Natural killer cell (primary cell): Measurements from ENCODE around the gene RIPOR2. TPM values are rescaled to one million over a fixed set of nuclear protein-coding genes. Genes with fewer than 3 reads are reported as not detected.

Experiments used
- ATAC-seq, 3 donors: fragments of 150-1000 bp in 2 of 3; fragments of 200-7000 bp in 1 of 3; cut with Tn5 transposase; 1 replicate in 1 of 3; 2 replicates in 2 of 3; pipeline ENCODE4 v1.10.0; 2021; ENCODE audit warnings: mild to moderate bottlenecking in 2 of 3, moderate library complexity in 2 of 3
- DNase-seq, 2 donors: peaks; one replicate each; pipeline versions ENCODE4 v3.0.0 to v3.0.0-alpha.2; 2013 to 2021; ENCODE audit warnings: mixed read lengths in 1 of 2
- H3K27ac ChIP-seq: one replicate; pipeline ENCODE4 v1.5.1; 2013; ENCODE audit warnings: mild to moderate bottlenecking, low read length
- H3K27me3 ChIP-seq: one replicate; pipeline ENCODE4 v1.6.1; 2013; ENCODE audit warnings: low read length; ENCODE audit not compliant: control insufficient read depth, insufficient read depth
- H3K36me3 ChIP-seq: one replicate; pipeline ENCODE4 v1.6.1; 2013; ENCODE audit warnings: low read length; ENCODE audit not compliant: control insufficient read depth, insufficient read depth
- H3K4me1 ChIP-seq: one replicate; pipeline ENCODE4 v1.6.1; 2013; ENCODE audit warnings: low read length; ENCODE audit not compliant: control insufficient read depth, insufficient read depth
- H3K4me3 ChIP-seq: one replicate; pipeline ENCODE4 v1.5.1; 2013; ENCODE audit warnings: low read length
- H3K9me3 ChIP-seq: one replicate; pipeline ENCODE4 v1.6.1; 2013; ENCODE audit warnings: low read length; ENCODE audit not compliant: control insufficient read depth, insufficient read depth
- H3K27ac Mint-ChIP-seq, 2 donors: one replicate each; pipeline ENCODE4 v1.8.0; 2022; ENCODE audit warnings: mild to moderate bottlenecking in 2 of 2, mixed read lengths in 2 of 2, moderate library complexity in 1 of 2
- H3K27me3 Mint-ChIP-seq, 2 donors: one replicate each; pipeline ENCODE4 v1.8.0; 2022; ENCODE audit warnings: low read depth in 2 of 2, mixed read lengths in 2 of 2
- H3K36me3 Mint-ChIP-seq: one replicate; pipeline ENCODE4 v1.8.0; 2022; ENCODE audit warnings: mixed read lengths
- H3K4me1 Mint-ChIP-seq, 2 donors: one replicate each; pipeline ENCODE4 v1.8.0; 2022; ENCODE audit warnings: mixed read lengths in 2 of 2
- H3K4me3 Mint-ChIP-seq: one replicate; pipeline ENCODE4 v1.8.0; 2022; ENCODE audit warnings: mild to moderate bottlenecking, moderate library complexity, mixed read lengths
- H3K9me3 Mint-ChIP-seq, 2 donors: one replicate each; pipeline ENCODE4 v1.8.0; 2022; ENCODE audit warnings: mixed read lengths in 2 of 2
- WGBS: methylation state at CpG from one replicate; pipeline ENCODE4 v1.1.7; 2013; ENCODE audit warnings: missing lambda C conversion rate; ENCODE audit not compliant: insufficient coverage; 5-methylcytosine and 5-hydroxymethylcytosine counted together
- intact Hi-C: fragments of 100-400 bp; cut with micrococcal nuclease; formaldehyde crosslinking; loops from one replicate; pipeline ENCODE4 v1.14.2; 2022
- total RNA-seq, 4 donors: library from RNA; stranded (reverse); fragments of 120-200 nt in 1 of 4; gene quantifications; one replicate each; pipeline versions ENCODE4 v1.2.3 to v1.2.4, GENCODE V29; 2013 to 2022
- TF ChIP-seq, protein P1 (sequence below): fragments of 200-600 bp; IDR thresholded peaks from one replicate; pipeline ENCODE4 v1.8.0; 2022; ENCODE audit warnings: antibody characterized with exemption

The RIPOR2 gene
- total RNA-seq, 3 donors from 2014 or later (not counting 1 experiment from before 2014, with no cell fraction given) = 234 to 312 (median 299) TPM

DNA sequence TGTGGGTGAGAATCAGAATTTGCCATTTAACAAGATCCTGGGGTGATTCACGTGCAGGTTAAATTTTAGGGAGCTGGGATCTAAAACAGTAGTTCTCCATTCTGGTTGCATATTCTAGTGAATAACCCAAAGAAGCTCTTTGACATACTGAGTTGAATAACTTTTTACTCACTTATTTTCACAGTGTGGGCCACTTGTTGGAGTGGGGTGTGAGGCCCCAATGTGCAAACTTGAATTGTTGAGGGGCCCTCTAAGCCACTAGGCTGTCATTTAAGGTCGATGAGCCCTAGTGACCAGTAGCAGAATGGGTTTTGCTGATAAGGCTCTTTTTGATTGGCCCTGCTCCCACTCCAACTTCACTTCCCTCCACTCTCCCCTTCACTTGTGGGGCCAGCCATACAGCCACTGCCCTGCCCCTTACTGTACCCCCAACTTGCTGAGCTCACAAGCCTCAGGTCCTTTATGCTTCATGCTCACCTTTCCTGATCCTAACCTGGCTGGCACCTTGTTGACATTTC, 33.6 kb upstream of the RIPOR2 start:
- peak overlapping the region; percentile 90 to 93 for H3K27ac Mint-ChIP-seq
- peaks cover 74 to 92% of the 10 kb centered on the region in 2 donors for H3K4me1 Mint-ChIP-seq
- ATAC-seq (peak; percentile 43 to 61 (median 58)), DNase-seq (no peak)
- no peaks in the 10 kb centered on the region for H3K27me3 ChIP-seq
- 37% methylated on average over 2 of the region's 2 CpGs for WGBS
- H3K36me3 ChIP-seq = peaks cover 3% of the 10 kb centered on the region
- H3K9me3 ChIP-seq = no peaks in the 10 kb centered on the region
- H3K27ac ChIP-seq = peak overlapping the region; percentile 67
- H3K4me3 Mint-ChIP-seq = peak overlapping the region; percentile 61
- peaks cover 50% of the 10 kb centered on the region for H3K4me1 ChIP-seq
- intact Hi-C loops = loop anchor here (1.0 to 2.0 kb wide), 2 partner anchors 19 to 33 kb away; no protein-coding TSS in a partner anchor
- H3K4me3 ChIP-seq = no peak overlapping the region
- H3K9me3 Mint-ChIP-seq = no peaks in the 10 kb centered on the region
- no peaks in the 10 kb centered on the region for H3K27me3 Mint-ChIP-seq
- H3K36me3 Mint-ChIP-seq = no peaks in the 10 kb centered on the region
- TF ChIP-seq, protein P1, sequence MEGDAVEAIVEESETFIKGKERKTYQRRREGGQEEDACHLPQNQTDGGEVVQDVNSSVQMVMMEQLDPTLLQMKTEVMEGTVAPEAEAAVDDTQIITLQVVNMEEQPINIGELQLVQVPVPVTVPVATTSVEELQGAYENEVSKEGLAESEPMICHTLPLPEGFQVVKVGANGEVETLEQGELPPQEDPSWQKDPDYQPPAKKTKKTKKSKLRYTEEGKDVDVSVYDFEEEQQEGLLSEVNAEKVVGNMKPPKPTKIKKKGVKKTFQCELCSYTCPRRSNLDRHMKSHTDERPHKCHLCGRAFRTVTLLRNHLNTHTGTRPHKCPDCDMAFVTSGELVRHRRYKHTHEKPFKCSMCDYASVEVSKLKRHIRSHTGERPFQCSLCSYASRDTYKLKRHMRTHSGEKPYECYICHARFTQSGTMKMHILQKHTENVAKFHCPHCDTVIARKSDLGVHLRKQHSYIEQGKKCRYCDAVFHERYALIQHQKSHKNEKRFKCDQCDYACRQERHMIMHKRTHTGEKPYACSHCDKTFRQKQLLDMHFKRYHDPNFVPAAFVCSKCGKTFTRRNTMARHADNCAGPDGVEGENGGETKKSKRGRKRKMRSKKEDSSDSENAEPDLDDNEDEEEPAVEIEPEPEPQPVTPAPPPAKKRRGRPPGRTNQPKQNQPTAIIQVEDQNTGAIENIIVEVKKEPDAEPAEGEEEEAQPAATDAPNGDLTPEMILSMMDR = no peak

DNA sequence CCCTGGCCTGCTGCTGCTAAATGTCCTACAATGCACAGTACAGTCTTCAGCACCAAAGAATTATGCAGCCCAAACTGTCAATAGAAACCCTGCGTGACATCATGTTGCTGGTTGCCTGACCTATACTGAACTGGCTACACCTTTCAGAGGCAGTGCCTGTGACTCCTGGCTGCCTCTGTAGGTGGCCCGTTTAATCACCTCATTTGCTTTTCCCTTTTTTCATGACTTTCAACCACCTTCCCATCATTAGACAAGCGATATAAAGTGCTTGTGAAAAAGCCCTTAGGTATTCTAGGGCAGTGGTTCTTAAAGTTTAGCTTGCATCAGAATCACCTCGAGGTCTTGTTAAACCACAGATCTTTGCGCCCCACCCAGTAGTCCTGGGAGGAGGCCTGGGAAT, 33.0 kb upstream of the RIPOR2 start:
- H3K27me3 Mint-ChIP-seq = no peaks in the 10 kb centered on the region
- peak in 1 of 2 donors; percentile 38 for DNase-seq
- Histone ChIP-seq H3K4me3 (no peak overlapping the region), H3K4me1 (peaks cover 43% of the 10 kb centered on the region), H3K27ac (peak overlapping the region; percentile 67), H3K27me3 (no peaks in the 10 kb centered on the region), H3K36me3 (peaks cover 3% of the 10 kb centered on the region), H3K9me3 (no peaks in the 10 kb centered on the region)
- H3K9me3 Mint-ChIP-seq = no peaks in the 10 kb centered on the region
- H3K27ac Mint-ChIP-seq = peak overlapping the region; percentile 90 to 93
- TF ChIP-seq, protein P1 = no peak
- H3K36me3 Mint-ChIP-seq = no peaks in the 10 kb centered on the region
- peak; percentile 73 to 83 (median 77) for ATAC-seq
- peaks cover 74 to 92% of the 10 kb centered on the region in 2 donors for H3K4me1 Mint-ChIP-seq
- 47% methylated on average over 5 of the region's 5 CpGs for WGBS
- peak overlapping the region; percentile 61 for H3K4me3 Mint-ChIP-seq
- intact Hi-C loops = loop anchor here (1.0 to 2.0 kb wide), 2 partner anchors 18 to 32 kb away; no protein-coding TSS in a partner anchor

DNA sequence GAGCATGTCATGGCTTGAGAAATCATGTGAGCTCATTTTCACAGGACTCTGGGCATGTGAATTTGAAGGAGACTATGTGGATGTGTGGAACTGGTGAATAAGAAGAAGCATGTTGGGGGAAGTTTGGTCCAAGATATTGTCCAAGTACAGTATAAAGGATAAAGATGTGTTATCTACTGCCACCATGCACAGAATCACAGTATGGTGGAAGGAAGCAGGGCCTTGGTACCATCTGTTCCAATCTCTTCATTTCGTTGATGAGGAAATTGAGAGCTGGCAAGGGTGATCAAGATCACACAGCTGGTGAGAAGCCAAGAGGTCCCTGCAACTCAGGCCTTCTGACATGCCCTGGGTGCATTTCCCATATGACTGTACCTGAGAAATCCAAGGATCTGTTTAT, 31.5 kb upstream of the RIPOR2 start:
- DNase-seq (no peak), ATAC-seq (no peak)
- peaks cover 68 to 81% of the 10 kb centered on the region in 2 donors for H3K4me1 Mint-ChIP-seq
- H3K27me3 Mint-ChIP-seq = no peaks in the 10 kb centered on the region
- Histone ChIP-seq H3K4me3 (no peak overlapping the region), H3K4me1 (peaks cover 38% of the 10 kb centered on the region), H3K36me3 (peaks cover 3% of the 10 kb centered on the region), H3K27me3 (no peaks in the 10 kb centered on the region), H3K9me3 (no peaks in the 10 kb centered on the region), H3K27ac (peak overlapping the region; percentile 24)
- H3K27ac Mint-ChIP-seq = peak overlapping the region in 1 of 2 donors; percentile 90
- peak overlapping the region; percentile 4 for H3K4me3 Mint-ChIP-seq
- no peaks in the 10 kb centered on the region for H3K36me3 Mint-ChIP-seq
- intact Hi-C loops = no loop called here
- TF ChIP-seq, protein P1 = no peak
- H3K9me3 Mint-ChIP-seq = no peaks in the 10 kb centered on the region
- 87% methylated on average over 1 of the region's 1 CpG for WGBS

DNA sequence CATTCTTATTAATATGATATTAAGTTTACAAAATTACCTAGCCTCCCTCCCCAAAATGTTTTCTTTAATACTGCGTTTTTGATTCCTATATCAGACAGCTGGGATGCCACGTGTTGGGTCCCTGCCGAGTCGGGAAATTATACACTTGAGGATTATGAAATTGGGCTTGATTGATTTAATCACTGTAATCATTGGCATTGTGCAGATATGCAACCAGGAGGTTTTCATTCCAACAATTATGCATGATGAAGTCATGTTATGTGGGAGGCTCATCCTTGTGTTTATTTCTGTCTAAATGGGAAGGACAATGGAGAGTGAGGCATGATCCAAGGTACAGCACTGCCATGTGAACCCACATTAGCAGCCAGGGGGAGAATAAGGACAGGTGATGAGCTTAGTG, 30.6 kb upstream of the RIPOR2 start:
- intact Hi-C loops = no loop called here
- Histone ChIP-seq H3K27me3 (no peaks in the 10 kb centered on the region), H3K4me1 (peaks cover 45% of the 10 kb centered on the region), H3K9me3 (no peaks in the 10 kb centered on the region), H3K27ac (no peak overlapping the region), H3K36me3 (peaks cover 3% of the 10 kb centered on the region), H3K4me3 (no peak overlapping the region)
- ATAC-seq (no peak), DNase-seq (no peak)
- 100% methylated on average over 4 of the region's 4 CpGs for WGBS
- Mint-ChIP-seq H3K4me3 (peak overlapping the region; percentile 2), H3K4me1 (peaks cover 73 to 78% of the 10 kb centered on the region in 2 donors), H3K9me3 (no peaks in the 10 kb centered on the region), H3K27ac (peak overlapping the region in 1 of 2 donors; percentile 90), H3K27me3 (no peaks in the 10 kb centered on the region), H3K36me3 (no peaks in the 10 kb centered on the region)
- TF ChIP-seq, protein P1 = no peak
